ENCODE results near the gene PRPF8.
A peak's percentile ranks its signal among the peaks of the same experiment; 100 is the strongest.

The PRPF8 gene

GRCh38 chr17:1715803-1716075 lies 31.1 kb upstream of the PRPF8 start:
- Histone ChIP-seq H3K9ac (ENCODE audit: low read length) (peak overlapping the region; percentile 24), H3K4me1 (ENCODE audit: low read length) (peaks cover 11% of the 10 kb centered on the region), H3K36me3 (replicated peaks; ENCODE audit: low read depth, low read length) (no peaks in the 10 kb centered on the region), H3K27ac (ENCODE audit: low read length) (no peak overlapping the region), H3K4me2 (ENCODE audit: low read length) (peak overlapping the region; percentile 62), H3K4me3 (ENCODE audit: low read length) (peak overlapping the region; percentile 89), H2AFZ (ENCODE audit: low read depth, low read length) (no peak overlapping the region), H3K27me3 (ENCODE audit: low read depth, low read length) (no peaks in the 10 kb centered on the region), H4K20me1 (ENCODE audit: insufficient read depth, low read length) (no peaks in the 10 kb centered on the region), H3K79me2 (ENCODE audit: low read length) (no peaks in the 10 kb centered on the region), H3K9me3 (ENCODE audit: insufficient read depth, low read length) (no peaks in the 10 kb centered on the region)
- TF ChIP-seq, protein P1, sequence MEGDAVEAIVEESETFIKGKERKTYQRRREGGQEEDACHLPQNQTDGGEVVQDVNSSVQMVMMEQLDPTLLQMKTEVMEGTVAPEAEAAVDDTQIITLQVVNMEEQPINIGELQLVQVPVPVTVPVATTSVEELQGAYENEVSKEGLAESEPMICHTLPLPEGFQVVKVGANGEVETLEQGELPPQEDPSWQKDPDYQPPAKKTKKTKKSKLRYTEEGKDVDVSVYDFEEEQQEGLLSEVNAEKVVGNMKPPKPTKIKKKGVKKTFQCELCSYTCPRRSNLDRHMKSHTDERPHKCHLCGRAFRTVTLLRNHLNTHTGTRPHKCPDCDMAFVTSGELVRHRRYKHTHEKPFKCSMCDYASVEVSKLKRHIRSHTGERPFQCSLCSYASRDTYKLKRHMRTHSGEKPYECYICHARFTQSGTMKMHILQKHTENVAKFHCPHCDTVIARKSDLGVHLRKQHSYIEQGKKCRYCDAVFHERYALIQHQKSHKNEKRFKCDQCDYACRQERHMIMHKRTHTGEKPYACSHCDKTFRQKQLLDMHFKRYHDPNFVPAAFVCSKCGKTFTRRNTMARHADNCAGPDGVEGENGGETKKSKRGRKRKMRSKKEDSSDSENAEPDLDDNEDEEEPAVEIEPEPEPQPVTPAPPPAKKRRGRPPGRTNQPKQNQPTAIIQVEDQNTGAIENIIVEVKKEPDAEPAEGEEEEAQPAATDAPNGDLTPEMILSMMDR (IDR thresholded peaks at IDR 0.05; ENCODE audit: low read depth, low read length) = no peak
- TF ChIP-seq EZH2phosphoT487 (IDR thresholded peaks at IDR 0.05; ENCODE audit: low read depth) = no peak

DNA sequence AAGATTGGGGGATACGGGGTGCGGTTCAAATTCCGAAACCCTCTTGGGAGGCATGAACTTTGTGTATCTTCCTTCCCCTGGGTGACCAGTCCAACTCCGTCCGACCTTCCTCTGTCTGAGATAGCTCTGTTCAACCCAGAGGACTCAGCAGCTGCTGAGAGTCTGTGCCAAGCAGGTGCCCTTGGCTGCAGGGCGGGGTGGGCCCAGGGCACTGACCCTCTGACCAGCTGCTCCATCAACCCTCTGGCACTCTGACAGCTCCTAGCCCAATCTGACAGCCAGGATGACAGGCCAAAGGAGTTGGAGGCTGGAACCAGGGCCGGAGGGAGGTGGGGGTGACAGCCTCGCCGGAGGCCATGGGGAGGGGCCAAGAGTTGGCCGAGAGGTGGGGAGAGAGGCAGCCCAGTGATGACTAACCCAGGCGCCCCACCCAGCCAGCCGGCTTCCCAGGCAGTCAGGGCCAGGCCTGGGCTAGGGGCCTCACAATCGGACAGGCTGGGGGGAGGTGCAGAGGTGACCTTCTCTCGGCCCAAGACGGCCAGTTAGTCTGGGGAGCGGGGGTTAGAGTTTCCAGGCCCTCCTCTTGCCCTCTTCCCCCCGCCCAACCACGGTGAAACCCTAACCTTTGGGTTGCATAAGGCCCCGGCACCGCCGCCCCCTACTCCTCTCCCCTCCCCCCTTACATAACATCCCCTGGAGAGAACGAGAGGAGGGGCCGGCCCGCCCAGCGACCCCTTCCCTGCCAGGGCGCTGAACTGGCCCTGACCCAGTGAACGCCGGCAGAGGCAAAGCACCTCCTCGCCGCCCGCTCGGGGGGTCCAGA lies 30.5 kb upstream of the PRPF8 start:
- Histone ChIP-seq H3K4me3 (ENCODE audit: low read length) (peak overlapping the region; percentile 89), H3K36me3 (replicated peaks; ENCODE audit: low read depth, low read length) (no peaks in the 10 kb centered on the region), H3K4me2 (ENCODE audit: low read length) (peak overlapping the region; percentile 62), H3K79me2 (ENCODE audit: low read length) (no peaks in the 10 kb centered on the region), H3K27me3 (ENCODE audit: low read depth, low read length) (no peaks in the 10 kb centered on the region), H4K20me1 (ENCODE audit: insufficient read depth, low read length) (no peaks in the 10 kb centered on the region), H3K4me1 (ENCODE audit: low read length) (peaks cover 10% of the 10 kb centered on the region), H3K27ac (ENCODE audit: low read length) (no peak overlapping the region), H3K9me3 (ENCODE audit: insufficient read depth, low read length) (no peaks in the 10 kb centered on the region), H3K9ac (ENCODE audit: low read length) (peak overlapping the region; percentile 24), H2AFZ (ENCODE audit: low read depth, low read length) (no peak overlapping the region)
- TF ChIP-seq EZH2phosphoT487 (IDR thresholded peaks at IDR 0.05; ENCODE audit: low read depth) = no peak
- TF ChIP-seq, protein P1 (IDR thresholded peaks at IDR 0.05; ENCODE audit: low read depth, low read length) = no peak

DNA sequence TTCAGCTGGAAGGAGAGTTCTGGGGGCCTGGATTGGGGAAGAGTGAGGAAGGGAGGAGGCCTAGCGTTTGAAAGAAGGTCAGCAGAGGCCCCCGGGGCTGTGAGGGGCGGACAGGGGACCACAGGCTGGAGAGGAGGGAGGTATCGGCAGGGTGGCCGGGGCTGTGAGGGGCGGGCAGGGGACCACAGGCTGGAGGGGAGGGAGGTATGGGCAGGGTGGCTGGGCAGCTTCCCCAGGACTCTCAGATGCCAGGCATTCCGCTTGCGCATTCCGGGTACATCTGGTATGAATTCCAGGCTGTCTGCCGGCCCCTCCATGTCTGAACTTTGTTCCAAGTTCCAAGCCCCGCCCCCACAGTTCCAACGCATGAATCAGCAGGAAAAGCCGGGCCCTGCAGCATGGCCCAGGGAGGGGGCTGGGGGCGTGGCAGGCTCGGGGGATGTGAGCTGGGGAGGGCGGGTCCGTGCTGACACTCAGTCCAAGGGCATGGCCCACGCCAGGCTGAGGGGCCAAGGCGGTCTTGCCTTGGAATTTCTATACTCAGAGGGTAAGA lies 29.8 kb upstream of the PRPF8 start:
- Histone ChIP-seq H3K9ac (ENCODE audit: low read length) (no peak overlapping the region), H4K20me1 (ENCODE audit: insufficient read depth, low read length) (no peaks in the 10 kb centered on the region), H3K36me3 (replicated peaks; ENCODE audit: low read depth, low read length) (no peaks in the 10 kb centered on the region), H3K79me2 (ENCODE audit: low read length) (no peaks in the 10 kb centered on the region), H3K9me3 (ENCODE audit: insufficient read depth, low read length) (no peaks in the 10 kb centered on the region), H2AFZ (ENCODE audit: low read depth, low read length) (no peak overlapping the region), H3K27me3 (ENCODE audit: low read depth, low read length) (no peaks in the 10 kb centered on the region), H3K27ac (ENCODE audit: low read length) (no peak overlapping the region), H3K4me3 (ENCODE audit: low read length) (no peak overlapping the region), H3K4me2 (ENCODE audit: low read length) (no peak overlapping the region), H3K4me1 (ENCODE audit: low read length) (peaks cover 7% of the 10 kb centered on the region)
- no peak for TF ChIP-seq EZH2phosphoT487 (IDR thresholded peaks at IDR 0.05; ENCODE audit: low read depth)
- TF ChIP-seq, protein P1 (IDR thresholded peaks at IDR 0.05; ENCODE audit: low read depth, low read length) = no peak

- Histone ChIP-seq H3K27me3 (ENCODE audit: low read depth, low read length) (no peaks in the 10 kb centered on the region), H3K4me2 (ENCODE audit: low read length) (no peak overlapping the region), H3K79me2 (ENCODE audit: low read length) (no peaks in the 10 kb centered on the region), H3K36me3 (replicated peaks; ENCODE audit: low read depth, low read length) (no peaks in the 10 kb centered on the region), H2AFZ (ENCODE audit: low read depth, low read length) (no peak overlapping the region), H3K9ac (ENCODE audit: low read length) (no peak overlapping the region), H3K4me1 (ENCODE audit: low read length) (peaks cover 7% of the 10 kb centered on the region), H4K20me1 (ENCODE audit: insufficient read depth, low read length) (no peaks in the 10 kb centered on the region), H3K9me3 (ENCODE audit: insufficient read depth, low read length) (no peaks in the 10 kb centered on the region), H3K27ac (ENCODE audit: low read length) (no peak overlapping the region), H3K4me3 (ENCODE audit: low read length) (no peak overlapping the region)
- no peak for TF ChIP-seq EZH2phosphoT487 (IDR thresholded peaks at IDR 0.05; ENCODE audit: low read depth)
- TF ChIP-seq, protein P1 (IDR thresholded peaks at IDR 0.05; ENCODE audit: low read depth, low read length) = peak; percentile 36
Measured at GRCh38 chr17:1713878-1714426, 29.3 kb upstream of the PRPF8 start.

Data from OCI-LY3 (cell line).